Stimulated activated CD8-positive, alpha-beta memory T cell treated with anti-CD3 and anti-CD28 coated beads, Interleukin-7, amount 100 ng/mL, for 48 hours (primary cell): ENCODE data around the gene PDLIM3.

ENCODE experiments used
- DNase-seq, 2 donors: peaks; one replicate each; pipeline ENCODE4 v3.0.0-alpha.2; 2020; ENCODE audit warnings: low read depth in 1 of 2; ENCODE audit errors: extremely low read depth in 1 of 2

The PDLIM3 gene

GRCh38 chr4:185472103-185472542 is 63.2 kb downstream of the PDLIM3 start:
- no peak for DNase-seq

GRCh38 chr4:185471235-185472102 is 63.8 kb downstream of the PDLIM3 start, which contains the start of gene CCDC110:
TSS of gene CCDC110 (minus strand) at chr4:185471733. CDS start at chr4:185471683, 50 bp downstream.
- peak; percentile 67 to 78 for DNase-seq

GRCh38 chr4:185470501-185471195 is 64.7 kb downstream of the PDLIM3 start:
- peak in 1 of 2 donors; percentile 2 for DNase-seq

- no peak for DNase-seq
Measured at GRCh38 chr4:185469580-185470154, 65.6 kb downstream of the PDLIM3 start.

GRCh38 chr4:185468999-185469398 is 66.3 kb downstream of the PDLIM3 start:
- DNase-seq: no peak

DNA sequence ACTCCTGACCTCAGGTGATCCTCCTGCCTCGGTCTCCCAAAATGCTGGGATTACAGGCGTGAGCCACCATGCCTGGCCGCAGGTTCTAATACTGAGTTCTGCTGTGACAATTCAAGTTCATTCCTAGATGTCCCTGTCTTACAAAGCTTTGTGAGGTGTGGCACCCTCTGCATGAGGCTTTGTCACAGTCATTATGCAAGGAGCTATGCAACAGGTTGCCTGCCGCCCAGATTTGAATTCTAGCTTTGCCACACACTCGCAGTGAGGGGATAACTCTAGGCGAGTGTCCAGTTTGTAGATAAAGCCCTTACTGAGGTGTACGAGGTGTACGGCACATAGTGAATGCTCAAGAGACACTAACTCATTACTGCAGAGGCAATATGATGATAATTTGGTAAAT is 67.3 kb downstream of the PDLIM3 start:
- DNase-seq: no peak

GRCh38 chr4:185467101-185467500 is 68.2 kb downstream of the PDLIM3 start:
- no peak for DNase-seq

DNA sequence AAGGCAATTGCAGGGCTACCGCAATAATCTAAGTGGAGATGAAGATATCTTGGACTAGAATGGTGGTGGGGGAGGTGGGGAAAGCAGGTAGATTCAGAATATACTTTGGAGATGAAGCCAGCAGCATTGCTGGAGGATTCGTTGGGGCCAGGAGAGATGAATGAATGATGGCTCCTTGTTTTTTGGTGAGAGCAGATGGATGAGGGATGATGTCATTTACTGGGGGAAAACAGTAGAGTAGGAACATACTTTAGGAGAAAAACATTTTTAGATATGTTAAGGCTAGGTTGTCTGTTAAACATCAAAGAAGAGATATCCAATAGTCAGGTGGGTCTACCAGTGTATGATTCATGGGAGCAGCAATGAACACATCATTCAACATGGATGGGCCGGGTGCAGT is 69.6 kb downstream of the PDLIM3 start:
- no peak for DNase-seq

DNA sequence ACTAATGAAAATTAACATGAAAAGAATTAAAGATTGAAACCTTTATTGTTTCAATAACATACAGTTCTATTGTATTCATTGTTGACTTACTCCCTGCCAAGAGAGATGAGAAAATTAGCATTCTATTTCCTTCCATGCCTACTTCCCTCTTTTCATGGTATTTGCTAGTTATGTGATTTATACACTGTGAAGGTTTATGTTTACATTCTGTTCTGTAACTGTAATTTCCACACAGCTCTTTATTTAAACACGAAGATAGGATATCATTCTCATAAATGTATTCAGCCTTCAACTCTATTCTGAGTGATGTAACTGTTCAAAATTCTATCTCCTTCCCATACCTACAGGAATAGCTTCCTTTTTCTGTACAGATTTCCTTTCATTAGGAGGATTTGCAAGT is 70.4 kb downstream of the PDLIM3 start:
- DNase-seq: no peak

- no peak for DNase-seq
Measured at GRCh38 chr4:185464183-185464582, 71.1 kb downstream of the PDLIM3 start.

DNA sequence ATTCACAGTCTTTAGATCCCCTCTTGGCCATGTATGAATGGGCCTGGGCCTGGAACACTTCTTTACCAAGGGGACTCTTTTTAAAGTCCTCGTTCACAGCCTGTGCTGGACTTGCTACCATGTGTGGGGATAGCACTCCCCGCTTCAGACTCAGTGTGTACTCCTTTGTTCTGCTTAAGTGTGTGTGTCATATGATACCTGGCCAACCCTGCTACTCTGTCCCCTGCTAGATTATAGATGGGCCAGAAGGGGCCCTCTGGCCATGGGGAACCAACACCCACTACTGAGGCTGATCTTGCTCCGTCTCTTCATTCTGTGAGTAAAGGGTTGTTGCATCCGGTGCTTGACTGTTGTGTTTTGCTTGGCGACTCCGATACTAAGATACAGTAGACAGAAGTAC is 71.8 kb downstream of the PDLIM3 start:
- DNase-seq: no peak

GRCh38 chr4:185461565-185461964 is 73.7 kb downstream of the PDLIM3 start:
- DNase-seq: no peak

DNA sequence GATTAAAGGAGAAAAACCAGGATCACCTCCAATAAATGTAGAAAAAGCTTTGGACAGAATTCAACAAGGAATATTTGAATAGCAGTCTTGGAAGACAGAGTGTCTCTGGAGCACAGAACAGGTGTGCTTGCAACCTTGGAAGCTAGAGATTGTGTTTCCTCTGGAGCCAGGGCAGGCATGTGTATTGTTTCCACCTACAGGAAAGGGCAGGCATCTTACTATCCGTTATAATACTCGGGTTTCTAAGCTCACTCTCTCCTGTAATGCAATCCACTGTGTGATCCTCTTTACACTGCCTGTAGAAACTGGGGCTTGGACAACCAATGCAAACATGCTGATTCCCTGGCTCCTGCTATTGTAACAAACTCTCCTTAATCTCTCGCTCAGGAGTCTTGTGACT is 78.2 kb downstream of the PDLIM3 start:
- DNase-seq: no peak

GRCh38 chr4:185456131-185456530 is 79.2 kb downstream of the PDLIM3 start:
- no peak for DNase-seq
